ENCODE measurements around the gene SWAP70.
"Not testable (repeated sequence)": the region's sequence is repeated elsewhere in the genome, so short reads cannot be mapped to it uniquely, and the experiment has no call there.

The SWAP70 gene

GRCh38 chr11:9693801-9694553 lies 30.1 kb downstream of the SWAP70 start:
- no peak for DNase-seq

GRCh38 chr11:9695228-9695627 lies 31.4 kb downstream of the SWAP70 start:
- not testable (repeated sequence) for DNase-seq

GRCh38 chr11:9697766-9698165 lies 33.9 kb downstream of the SWAP70 start:
- no peak for DNase-seq

- DNase-seq, result no peak
These were observed 36.4 kb downstream of the SWAP70 start for GRCh38 chr11:9700105-9700801.

DNA sequence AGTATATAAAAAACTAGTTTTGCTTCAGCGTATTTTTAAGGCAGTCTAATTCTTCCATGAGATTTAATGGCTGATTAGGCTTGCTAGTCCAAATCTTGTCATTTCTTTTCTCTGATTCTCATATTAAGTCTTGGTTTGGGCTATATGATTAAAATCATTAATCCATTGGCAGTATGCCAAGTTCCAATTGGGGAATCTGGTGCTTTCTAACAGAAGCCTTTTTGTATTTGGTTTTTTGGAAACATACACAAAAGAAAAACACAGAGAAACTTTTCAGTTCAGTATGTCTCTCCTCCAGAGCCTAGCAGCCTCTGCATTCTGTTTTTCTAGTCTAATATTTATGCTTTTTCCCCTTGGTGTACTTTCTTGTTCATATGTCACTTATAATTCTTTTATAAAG lies 37.9 kb downstream of the SWAP70 start:
- no peak for DNase-seq

DNA sequence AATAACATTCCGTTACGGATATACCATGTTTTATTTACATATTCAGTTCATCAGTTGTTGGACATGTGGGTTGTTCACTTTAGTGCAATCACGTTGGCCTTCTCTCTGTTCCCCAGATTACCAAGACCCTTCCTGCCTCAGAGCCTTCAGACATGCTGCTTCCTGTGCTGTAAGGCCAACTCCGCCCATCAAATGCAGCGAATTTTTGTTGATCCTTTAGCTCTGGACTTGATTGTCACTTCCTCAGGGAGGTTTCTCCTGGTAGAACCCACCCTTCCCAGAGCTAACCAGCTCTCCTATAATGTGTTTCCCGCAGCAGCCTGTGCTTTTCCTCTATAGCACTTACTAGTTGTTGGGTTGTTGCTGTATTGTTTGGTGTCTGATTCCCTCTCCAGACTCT lies 39.4 kb downstream of the SWAP70 start:
- no peak for DNase-seq

DNA sequence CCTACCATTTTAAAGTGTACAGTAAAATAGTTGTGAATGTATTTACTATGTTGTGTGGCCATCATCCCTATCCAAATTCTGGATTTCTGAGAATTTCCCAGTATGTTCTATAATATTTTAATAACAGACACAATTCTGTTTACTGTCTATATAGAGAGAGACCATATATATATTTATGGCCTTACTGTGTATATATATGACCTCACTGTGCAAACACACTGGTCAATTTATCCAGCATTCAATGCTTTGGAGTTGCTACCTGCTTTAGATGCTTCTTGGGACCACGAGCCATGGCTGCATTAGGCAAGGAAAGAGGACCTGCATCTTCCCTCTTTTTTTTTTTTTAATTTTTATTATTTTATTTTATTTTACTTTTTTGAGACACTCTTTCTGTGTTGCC lies 40.2 kb downstream of the SWAP70 start:
- no peak for DNase-seq

- no peak for DNase-seq
These were observed 40.7 kb downstream of the SWAP70 start for GRCh38 chr11:9704620-9705019.

DNA sequence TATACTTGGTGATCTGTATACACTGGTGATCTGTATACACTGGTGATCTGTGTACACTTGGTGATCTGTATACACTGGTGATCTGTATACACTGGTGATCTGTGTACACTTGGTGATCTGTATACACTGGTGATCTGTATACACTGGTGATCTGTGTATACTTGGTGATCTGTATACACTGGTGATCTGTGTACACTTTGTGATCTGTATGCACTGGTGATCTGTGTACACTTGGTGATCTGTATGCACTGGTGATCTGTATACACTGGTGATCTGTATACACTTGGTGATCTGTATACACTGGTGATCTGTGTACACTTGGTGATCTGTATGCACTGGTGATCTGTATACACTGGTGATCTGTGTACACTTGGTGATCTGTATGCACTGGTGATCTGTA lies 41.5 kb downstream of the SWAP70 start:
- DNase-seq, result not testable (repeated sequence)

GRCh38 chr11:9708544-9708943 lies 44.7 kb downstream of the SWAP70 start:
- no peak for DNase-seq

DNA sequence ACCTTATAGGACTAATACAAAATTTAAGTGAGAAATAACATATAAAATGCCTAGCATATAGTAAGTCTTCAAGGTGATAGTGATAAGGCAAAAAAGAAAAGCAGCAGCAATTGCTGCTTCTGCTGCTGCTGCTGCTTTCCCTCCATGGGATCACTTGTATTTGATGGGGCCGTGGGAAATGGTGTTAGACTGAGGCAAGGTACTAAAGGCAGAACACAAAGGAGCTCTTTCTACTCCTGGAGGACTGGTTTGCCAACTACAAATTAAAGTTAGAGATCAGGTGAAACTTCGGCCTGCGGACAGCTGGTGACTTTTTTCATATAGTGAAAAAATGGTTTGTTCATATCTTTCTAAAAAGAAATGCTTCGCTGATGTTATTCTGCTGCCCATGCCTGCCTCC lies 46.3 kb downstream of the SWAP70 start:
- no peak for DNase-seq

GRCh38 chr11:9710852-9711251 lies 47.0 kb downstream of the SWAP70 start:
- no peak for DNase-seq

- no peak for DNase-seq
These were observed 47.8 kb downstream of the SWAP70 start for GRCh38 chr11:9711454-9712307.

DNA sequence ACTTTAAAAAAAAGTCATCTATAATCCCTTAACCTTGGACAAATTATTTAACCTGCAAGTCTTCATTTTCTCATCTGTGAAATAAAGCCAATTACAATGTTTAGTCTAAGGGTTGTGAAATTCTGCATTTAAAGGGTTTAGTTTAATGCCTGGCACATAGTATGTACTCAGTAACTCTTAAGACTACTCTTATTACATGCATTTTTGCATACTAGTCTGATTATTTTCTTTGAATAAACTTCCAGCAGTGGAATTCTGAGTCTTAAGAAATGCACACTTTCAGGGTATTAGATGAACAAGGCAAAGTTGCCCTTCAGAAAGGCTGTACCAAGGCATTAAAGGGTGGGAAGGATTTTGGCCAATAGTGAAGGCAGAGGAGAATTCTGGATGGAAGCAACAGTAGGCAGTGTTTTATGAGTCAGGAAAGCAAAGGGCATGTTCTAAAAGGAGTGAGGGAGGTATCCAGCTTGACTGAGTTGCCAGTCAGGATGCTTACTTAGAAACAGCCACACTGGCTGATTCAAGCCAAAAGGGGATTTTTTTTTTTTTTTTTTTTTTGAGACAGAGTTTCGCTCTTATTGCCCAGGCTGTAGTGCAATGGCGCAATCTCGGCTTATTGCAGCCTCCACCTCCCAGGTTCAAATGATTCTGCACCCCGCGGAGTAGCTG lies 50.5 kb downstream of the SWAP70 start:
- DNase-seq, result no peak

DNA sequence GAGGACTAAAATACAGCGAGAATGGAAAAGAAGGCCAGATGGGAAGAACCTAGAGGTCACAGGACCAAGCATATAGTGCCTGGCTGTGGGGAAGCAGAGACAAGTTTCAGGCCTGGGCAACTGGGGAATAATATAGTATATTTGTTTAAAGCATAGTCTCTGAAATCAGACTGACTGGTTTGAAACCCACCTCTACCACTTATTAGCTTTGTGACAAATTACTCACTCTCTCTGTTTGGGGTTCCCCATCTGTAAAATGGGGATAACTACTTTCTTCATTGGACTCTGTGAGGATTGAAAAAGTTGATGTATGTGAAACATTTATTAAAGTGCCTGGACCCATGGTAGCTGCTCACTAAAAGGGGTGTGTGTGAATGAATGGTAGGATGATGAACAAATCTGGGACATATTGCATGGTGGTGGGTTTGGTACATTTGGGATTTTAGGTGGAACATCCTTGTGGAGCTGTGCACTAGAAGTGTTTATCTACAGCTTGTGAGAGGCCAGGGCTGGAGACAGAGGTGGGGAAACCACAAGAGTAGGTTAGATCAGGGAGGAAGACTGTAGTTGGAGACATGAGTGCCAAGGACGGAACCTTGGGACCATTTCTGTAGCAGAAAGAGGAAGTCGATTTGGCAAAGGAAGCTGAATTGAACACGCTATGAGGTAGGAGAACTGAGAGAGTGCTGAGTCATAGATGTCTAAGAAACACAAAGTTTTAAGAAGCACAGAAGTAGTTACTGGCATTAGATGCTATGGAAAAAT lies 52.6 kb downstream of the SWAP70 start:
- peak; percentile 71 for DNase-seq

- no peak for DNase-seq
These were observed 53.1 kb downstream of the SWAP70 start for GRCh38 chr11:9717040-9717357.

DNA sequence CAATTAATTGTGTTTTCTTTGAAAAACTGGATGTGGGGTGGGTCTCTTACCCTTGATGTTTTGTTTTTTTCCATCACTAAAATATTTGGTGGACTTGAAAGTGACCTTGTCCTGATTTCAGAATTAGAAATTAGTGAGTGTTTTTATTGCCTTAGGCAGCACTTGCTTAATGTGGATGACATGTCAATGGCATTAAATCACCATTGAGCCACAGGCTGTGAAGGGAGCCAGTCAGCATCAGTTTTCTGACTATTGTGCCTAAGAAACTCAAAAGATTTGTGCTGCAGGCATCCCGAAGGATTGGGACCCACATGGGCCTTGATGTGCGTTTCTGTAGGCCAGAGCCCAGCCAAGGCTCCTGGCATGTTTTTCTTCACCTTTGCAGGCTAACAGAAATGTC lies 53.8 kb downstream of the SWAP70 start:
- no peak for DNase-seq

GRCh38 chr11:9718147-9718546 lies 54.3 kb downstream of the SWAP70 start:
- no peak for DNase-seq

- no peak for DNase-seq
These were observed 55.9 kb downstream of the SWAP70 start for GRCh38 chr11:9719566-9720289.

DNA sequence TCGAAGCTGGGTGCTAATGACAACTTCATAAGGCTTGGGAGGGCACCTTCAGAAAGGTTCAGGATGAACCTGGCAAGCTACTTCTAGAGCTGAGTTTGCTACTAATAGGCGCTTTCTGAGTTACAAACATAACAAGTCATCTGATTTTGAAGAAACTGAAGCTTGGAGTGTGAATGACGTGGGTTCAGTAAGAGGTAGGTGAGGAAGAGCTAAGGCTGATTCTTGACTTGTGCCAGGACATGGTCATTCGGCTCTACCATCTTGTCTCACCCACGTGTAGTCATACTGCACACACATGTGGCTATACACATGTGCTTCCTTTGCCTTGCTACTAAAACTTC lies 56.4 kb downstream of the SWAP70 start:
- DNase-seq, result no peak

- no peak for DNase-seq
These were observed 58.1 kb downstream of the SWAP70 start for GRCh38 chr11:9722023-9722422.

GRCh38 chr11:9722893-9723292 lies 59.0 kb downstream of the SWAP70 start:
- no peak for DNase-seq
